ENCODE data around the gene GRIFIN.

The GRIFIN gene

GRCh38 chr7:2452074-2452507 lies 24.1 kb downstream of the GRIFIN start:
- no peak overlapping the region for H3K27ac ChIP-seq (ENCODE audit: extremely low read depth, low read depth, low read length)
- no peaks in the 10 kb centered on the region for H3K9me3 ChIP-seq (ENCODE audit: control insufficient read depth, insufficient read depth, low read depth, low read length)
- no peak overlapping the region for H3K4me3 ChIP-seq (ENCODE audit: low read depth, low read length)
- no peaks in the 10 kb centered on the region for H3K36me3 ChIP-seq (ENCODE audit: control insufficient read depth in 2 of 2, insufficient read depth in 1 of 2, low read length in 2 of 2)
- ChIA-PET CTCF (interaction anchor here (0.7 to 5.5 kb wide), 11 partner anchors 9 to 258 kb away, joined by 3 to 106 read pairs (median 5); no protein-coding TSS in a partner anchor), POLR2A (interaction anchor here (0.7 to 1.5 kb wide), 2 partner anchors 16 to 107 kb away, joined by 4 read pairs; no protein-coding TSS in a partner anchor)
- H3K4me1 ChIP-seq (ENCODE audit: control insufficient read depth, insufficient read depth, low read length): no peaks in the 10 kb centered on the region
- TF ChIP-seq ZNF404 (tag by site-specific recombination; IDR thresholded peaks at IDR 0.05) (no peak), ZNF529 (tag by site-specific recombination; IDR thresholded peaks at IDR 0.05; ENCODE audit: insufficient replicate concordance) (no peak), YY1 (tag by site-specific recombination; IDR thresholded peaks at IDR 0.05) (no peak), ZNF514 (tag by site-specific recombination; IDR thresholded peaks at IDR 0.05) (no peak), ZNF155 (tag by site-specific recombination; IDR thresholded peaks at IDR 0.05) (no peak), ZBTB21 (tag by site-specific recombination; IDR thresholded peaks at IDR 0.05) (no peak), ZNF664 (tag by site-specific recombination; IDR thresholded peaks at IDR 0.05) (no peak), ZNF433 (tag by site-specific recombination; IDR thresholded peaks at IDR 0.05; ENCODE audit: low read depth) (no peak), ZNF530 (tag by site-specific recombination; IDR thresholded peaks at IDR 0.05; ENCODE audit: low read depth) (no peak), ZNF571 (tag by site-specific recombination; IDR thresholded peaks at IDR 0.05) (no peak), ZNF704 (tag by site-specific recombination; IDR thresholded peaks at IDR 0.05) (no peak), ZNF549 (tag by site-specific recombination; IDR thresholded peaks at IDR 0.05) (no peak), ZNF580 (tag by site-specific recombination; IDR thresholded peaks at IDR 0.05) (no peak), ZNF513 (tag by site-specific recombination; IDR thresholded peaks at IDR 0.05) (no peak), WT1 (tag by site-specific recombination; IDR thresholded peaks at IDR 0.05) (no peak), ZSCAN18 (tag by site-specific recombination; IDR thresholded peaks at IDR 0.05) (no peak), ZBTB6 (tag by site-specific recombination; IDR thresholded peaks at IDR 0.05) (no peak)

GRCh38 chr7:2451171-2452073 lies 24.8 kb downstream of the GRIFIN start:
- ChIA-PET CTCF (interaction anchor here (0.6 to 5.5 kb wide), 26 partner anchors 10 to 1410 kb away, joined by 3 to 106 read pairs (median 4); no protein-coding TSS in a partner anchor), POLR2A (interaction anchor here (0.7 to 1.5 kb wide), 3 partner anchors 17 to 108 kb away, joined by 3 to 4 read pairs (median 4); no protein-coding TSS in a partner anchor)
- no peak overlapping the region for H3K4me3 ChIP-seq (ENCODE audit: low read depth, low read length)
- H3K36me3 ChIP-seq (ENCODE audit: control insufficient read depth in 2 of 2, insufficient read depth in 1 of 2, low read length in 2 of 2): no peaks in the 10 kb centered on the region
- H3K27ac ChIP-seq (ENCODE audit: extremely low read depth, low read depth, low read length): no peak overlapping the region
- no peaks in the 10 kb centered on the region for H3K4me1 ChIP-seq (ENCODE audit: control insufficient read depth, insufficient read depth, low read length)
- H3K9me3 ChIP-seq (ENCODE audit: control insufficient read depth, insufficient read depth, low read depth, low read length): no peaks in the 10 kb centered on the region
- TF ChIP-seq ZNF654 (tag by site-specific recombination; IDR thresholded peaks at IDR 0.05; ENCODE audit: low read depth) (peak; percentile 56), ZSCAN30 (tag by site-specific recombination; IDR thresholded peaks at IDR 0.05) (peak; percentile 80), ZBTB20 (tag by site-specific recombination; IDR thresholded peaks at IDR 0.05) (0 out of 2 replicates have a peak, but pooled peaks have one; percentile 19), GLIS1 (tag by site-specific recombination; IDR thresholded peaks at IDR 0.05) (peak; percentile 67), ZIC2 (tag by site-specific recombination; IDR thresholded peaks at IDR 0.05) (peak; percentile 32; the same call in 1 of the 2 replicates), ZNF2 (tag by site-specific recombination; IDR thresholded peaks at IDR 0.05) (peak; percentile 34; the same call in 1 of the 2 replicates), BCL11B (tag by site-specific recombination; IDR thresholded peaks at IDR 0.05; ENCODE audit: low read depth) (peak; percentile 31; the same call in 1 of the 2 replicates), GLIS2 (tag by site-specific recombination; IDR thresholded peaks at IDR 0.05) (peak; percentile 93), ZNF600 (tag by site-specific recombination; IDR thresholded peaks at IDR 0.05) (0 out of 2 replicates have a peak, but pooled peaks have one; percentile 22), PBX3 (CRISPR knock-in tag; IDR thresholded peaks at IDR 0.05) (0 out of 2 replicates have a peak, but pooled peaks have one; percentile 61)

All from HEK293 (cell line).